Measurements from ENCODE around the gene KYNU. TPM values are rescaled to one million over a fixed set of nuclear protein-coding genes. Genes with fewer than 3 reads are reported as not detected.
"Not testable (repeated sequence)": the region's sequence is repeated elsewhere in the genome, so short reads cannot be mapped to it uniquely, and the experiment has no call there.

The KYNU gene
- total RNA-seq, 1 donor from 2014 or later: under 0.01 TPM

DNA sequence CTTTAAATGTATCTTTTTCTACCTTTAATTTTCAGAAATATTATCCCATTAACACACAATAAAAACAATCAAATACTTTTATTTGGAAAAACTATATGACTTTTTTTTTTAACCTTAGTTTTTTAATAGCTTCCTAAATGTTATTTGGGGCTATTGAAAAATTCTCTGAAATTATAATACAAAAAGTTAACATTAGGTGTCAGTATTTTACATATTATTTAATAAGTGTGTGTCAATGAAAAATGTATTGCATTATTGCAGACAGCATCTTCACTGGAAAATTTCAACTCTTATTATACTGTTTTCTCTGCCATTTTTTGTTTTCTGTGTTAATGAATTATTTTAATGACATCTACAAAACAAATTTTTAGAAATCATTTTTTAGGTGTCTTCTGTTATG, 200.6 kb downstream of the KYNU start:
- FAIRE-seq (peak; percentile 80), DNase-seq (ENCODE audit: low spot score in 2 of 2) (no peak)

DNA sequence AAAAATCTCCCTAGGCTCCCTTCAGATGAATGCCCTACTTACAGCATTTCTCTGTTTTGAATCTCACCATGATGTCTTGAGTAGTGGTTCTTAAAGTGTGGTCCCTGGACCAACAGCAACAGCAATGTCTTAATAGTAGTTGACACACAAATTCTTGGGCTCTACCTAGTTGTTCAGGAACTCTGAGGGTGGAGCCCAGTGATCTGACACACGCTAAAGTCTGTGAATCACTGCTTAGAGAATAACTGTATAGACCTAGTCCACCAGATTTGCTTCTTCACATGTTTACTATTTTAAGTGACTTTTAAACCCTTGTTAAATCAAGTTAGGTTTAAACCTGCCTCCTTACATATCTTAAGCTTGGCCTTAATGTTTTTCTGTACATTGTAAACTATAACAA, 204.2 kb downstream of the KYNU start:
- FAIRE-seq: no peak
- DNase-seq (ENCODE audit: low spot score in 2 of 2): no peak

DNA sequence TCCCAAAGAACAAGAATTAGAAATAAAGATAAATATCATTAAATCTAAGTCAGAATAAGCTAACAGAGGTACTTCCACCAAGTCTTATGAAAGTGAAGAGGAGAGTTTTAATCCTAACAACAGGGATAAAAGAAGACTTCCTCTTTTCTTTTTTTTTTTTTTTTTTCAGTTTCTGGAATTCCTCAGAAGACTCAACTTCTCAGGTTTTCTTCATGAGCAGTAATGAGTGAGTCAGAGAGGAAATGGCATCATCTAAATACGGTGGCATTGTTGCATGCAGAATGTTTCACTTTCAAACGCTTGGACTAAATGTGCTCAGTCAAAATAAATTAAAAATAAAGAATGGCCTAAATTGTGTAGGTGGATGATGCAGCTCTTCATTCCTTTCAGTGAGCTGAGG, 206.2 kb downstream of the KYNU start:
- DNase-seq (ENCODE audit: low spot score in 2 of 2) (no peak), FAIRE-seq (no peak)

DNA sequence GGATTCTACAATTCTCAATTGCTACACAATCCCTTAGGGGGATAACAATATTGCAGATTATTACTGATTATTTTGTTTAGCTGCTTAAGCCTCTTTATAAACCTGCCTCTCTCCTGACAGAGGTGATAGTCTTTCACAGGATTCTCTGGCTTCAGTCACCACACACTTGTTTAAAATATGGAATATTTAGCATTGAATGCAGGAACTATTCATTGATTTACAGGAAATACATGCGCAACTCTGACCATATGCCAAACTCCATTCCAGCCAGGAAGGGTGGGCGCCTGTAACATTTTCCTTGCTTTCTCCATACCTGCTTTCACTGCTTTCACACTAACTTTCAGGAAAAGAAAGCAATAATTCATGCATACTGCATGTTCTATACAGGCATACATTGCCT, 207.0 kb downstream of the KYNU start:
- FAIRE-seq: no peak

DNA sequence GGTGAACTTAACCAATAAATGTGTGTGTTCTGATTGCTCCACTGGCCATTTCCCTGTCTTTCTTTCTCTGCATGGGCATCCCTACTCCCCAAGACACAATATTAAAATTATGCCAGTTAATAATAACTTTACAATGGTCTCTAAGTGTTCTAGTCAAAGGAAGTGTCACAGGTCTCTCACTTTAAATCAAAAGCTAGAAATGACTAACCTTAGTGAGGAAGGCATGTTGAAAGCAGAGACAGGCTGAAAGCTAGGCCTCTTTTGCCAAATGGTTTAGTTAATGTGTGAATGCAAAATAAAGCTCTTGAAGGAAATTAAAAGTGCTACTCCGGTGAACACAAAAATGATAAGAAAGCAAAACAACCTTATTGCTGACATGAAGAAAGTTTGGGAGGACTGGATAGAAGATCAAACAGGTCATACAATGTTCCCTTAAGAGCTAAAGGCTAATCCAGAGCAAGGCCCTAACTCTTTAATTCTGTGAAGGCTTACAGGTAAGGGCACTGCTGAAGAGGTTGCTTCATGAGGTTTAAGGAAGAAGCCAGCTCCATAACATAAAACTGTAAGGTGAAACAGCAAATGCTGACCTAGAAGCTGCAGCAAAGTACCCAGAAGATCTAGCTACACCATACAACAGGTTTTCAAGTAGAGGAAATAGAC, 207.8 kb downstream of the KYNU start:
- FAIRE-seq: no peak
- DNase-seq (ENCODE audit: low spot score in 2 of 2): no peak

More for the DNA sequence above, 207.0 kb downstream of the KYNU start:
- no peak for DNase-seq (ENCODE audit: low spot score in 2 of 2)

DNA sequence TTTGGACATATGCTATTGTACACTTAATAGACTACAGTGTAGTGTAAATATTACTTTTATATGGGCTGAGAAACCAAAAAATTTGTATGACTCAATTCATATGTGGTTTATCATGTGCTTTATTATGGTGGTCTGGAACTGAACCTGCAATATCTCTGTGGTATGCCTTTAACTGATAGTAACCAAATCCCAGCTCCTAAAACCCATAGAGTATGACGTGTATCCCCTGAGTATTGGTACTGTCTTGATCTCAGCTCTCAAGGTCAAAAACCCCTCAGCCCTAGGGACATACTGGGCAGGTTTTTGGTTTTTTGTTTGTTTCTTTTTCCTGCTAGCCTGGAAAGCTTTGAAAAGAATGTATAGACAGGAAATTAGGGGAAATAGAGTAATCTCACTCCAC, 209.6 kb downstream of the KYNU start:
- no peak for DNase-seq (ENCODE audit: low spot score in 2 of 2)
- no peak for FAIRE-seq

- no peak for DNase-seq (ENCODE audit: low spot score in 2 of 2)
- FAIRE-seq: no peak
Observed at GRCh38 chr2:143088388-143088787, 210.9 kb downstream of the KYNU start.

DNA sequence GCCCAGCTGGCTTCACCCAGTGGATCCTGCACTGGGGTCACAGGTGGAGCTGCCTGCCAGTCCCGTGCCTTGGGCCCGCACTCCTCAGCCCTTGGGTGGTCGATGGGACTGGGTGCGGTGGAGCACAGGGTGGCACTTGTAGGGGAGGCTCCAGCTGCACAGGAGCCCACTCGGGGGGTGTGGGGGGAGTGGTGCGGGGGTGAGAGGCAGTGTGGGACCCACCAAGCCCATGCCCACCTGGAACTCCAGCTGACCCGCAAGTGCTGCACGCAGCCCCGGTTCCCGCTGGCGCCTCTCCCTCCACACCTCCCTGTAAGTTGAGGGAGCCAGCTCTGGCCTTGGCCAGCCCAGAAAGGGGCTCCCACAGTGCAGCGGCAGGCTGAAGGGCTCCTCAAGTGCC, 212.1 kb downstream of the KYNU start:
- DNase-seq (ENCODE audit: low spot score in 2 of 2); FAIRE-seq: not testable (repeated sequence)

Small RNAs within 50 kb of the gene (small RNA-seq; reads per million reads assigned to genes)
- gene MTND4LP12: not detected

Measured in frontal cortex (tissue), 4 donors.